ENCODE data around the gene CRMP1.

- TF ChIP-seq CTCF (IDR thresholded peaks at IDR 0.05) (no peak), POLR2A (IDR thresholded peaks at IDR 0.05) (no peak)
These were observed 78.5 kb downstream of the CRMP1 start for GRCh38 chr4:5814421-5814820.

All from thyroid gland (tissue), 4 donors.